Measurements from ENCODE around the gene RNF222.
"Not testable (repeated sequence)": the region's sequence is repeated elsewhere in the genome, so short reads cannot be mapped to it uniquely, and the experiment has no call there.

RNF222 gene

GRCh38 chr17:8378117-8378516 lies 19.5 kb downstream of the RNF222 start:
- not testable (repeated sequence) for DNase-seq

GRCh38 chr17:8377422-8377821 lies 20.2 kb downstream of the RNF222 start:
- DNase-seq: no peak

GRCh38 chr17:8376271-8377067 lies 21.2 kb downstream of the RNF222 start, which contains the start of gene KRABD2:
Gene KRABD2 (minus strand): TSS chr17:8376704.
- peak; percentile 81 for DNase-seq

DNA sequence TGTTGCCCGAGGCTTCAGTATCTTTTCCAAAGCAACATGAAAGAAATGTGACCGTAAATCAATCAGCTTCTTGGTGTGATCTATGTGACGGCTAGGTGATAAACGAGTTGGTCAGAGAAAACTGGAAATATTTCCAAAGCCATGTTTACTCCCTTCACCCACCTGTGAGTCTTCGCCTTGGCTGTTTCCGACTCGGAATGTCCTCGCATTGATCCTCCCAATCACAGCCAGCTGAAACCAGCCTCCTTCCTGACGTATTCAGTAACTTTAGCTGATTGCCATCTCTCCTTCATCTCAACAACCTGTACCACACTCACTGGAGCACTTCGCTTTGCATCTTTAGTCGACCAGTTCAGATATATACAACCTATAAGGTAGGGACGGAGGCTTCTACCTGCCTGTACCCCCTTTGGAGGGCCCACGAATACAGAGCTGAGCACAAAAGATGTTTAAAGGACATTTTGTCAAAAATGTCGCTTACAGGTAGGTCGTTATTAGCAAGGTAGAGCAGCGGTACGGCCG lies 21.8 kb downstream of the RNF222 start:
- DNase-seq: no peak

GRCh38 chr17:8373856-8374255 lies 23.8 kb downstream of the RNF222 start:
- DNase-seq: not testable (repeated sequence)

GRCh38 chr17:8372422-8372821 lies 25.2 kb downstream of the RNF222 start:
- DNase-seq: no peak

DNA sequence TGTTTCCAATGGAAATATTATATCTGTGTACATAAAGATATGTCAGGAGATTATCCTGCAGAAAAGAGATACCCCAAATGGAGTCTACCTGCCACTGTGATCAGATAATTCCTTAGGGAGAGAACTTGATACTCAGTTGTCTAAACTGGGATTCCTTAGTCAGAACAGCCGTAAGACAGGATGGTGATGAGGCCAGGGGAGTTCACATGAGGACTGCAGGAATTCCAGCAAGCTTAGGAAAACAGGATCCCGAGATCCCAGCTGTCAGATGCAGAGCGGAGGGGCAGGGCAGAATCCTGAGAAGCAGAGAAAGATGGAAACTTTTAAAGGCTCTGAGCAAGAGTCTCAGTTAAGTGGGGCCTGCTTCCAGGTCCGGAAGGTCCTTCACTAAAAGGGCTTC lies 25.8 kb downstream of the RNF222 start:
- no peak for DNase-seq

DNA sequence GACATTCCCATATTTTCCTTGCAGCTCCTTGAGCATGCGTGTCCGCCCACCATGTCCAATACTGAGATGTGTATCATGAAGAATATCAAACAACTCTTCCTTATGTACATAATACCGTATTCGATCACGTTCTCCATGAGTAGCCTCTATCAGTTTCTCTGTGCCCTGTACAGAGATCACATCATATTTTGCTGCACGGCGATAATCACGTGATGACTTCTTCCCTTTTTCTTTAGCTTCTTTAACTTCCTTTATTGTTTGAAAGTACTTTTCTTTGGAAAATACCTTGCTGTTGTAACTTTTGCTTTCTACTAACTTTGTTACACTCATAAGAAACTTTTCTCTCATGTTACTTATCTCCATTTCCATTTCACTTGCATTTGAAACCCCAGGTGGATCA lies 27.7 kb downstream of the RNF222 start:
- DNase-seq: no peak

DNA sequence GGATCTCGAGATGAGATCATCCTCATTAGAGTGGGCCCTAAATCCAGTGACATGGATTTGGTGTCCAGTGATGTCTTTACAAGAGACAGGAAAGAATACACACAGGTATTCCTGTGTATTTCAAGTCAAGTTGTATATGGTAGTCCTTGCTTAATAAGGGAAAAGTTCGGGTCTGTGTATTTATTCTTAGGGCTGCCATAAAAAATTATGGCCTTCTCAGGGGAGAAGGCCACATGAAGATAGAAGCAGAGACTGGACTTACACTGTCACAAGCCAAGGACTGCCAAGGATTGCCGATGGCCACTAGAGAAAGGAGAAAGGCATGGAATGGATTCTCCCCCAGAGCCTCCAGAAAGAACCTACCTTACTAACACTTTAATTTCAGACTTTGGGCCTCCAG lies 29.4 kb downstream of the RNF222 start:
- DNase-seq: no peak

- DNase-seq: peak; percentile 78
These were observed 31.4 kb downstream of the RNF222 start for GRCh38 chr17:8366231-8366630.

GRCh38 chr17:8365143-8365542 lies 32.5 kb downstream of the RNF222 start:
- peak; percentile 28 for DNase-seq

- no peak for DNase-seq
These were observed 34.8 kb downstream of the RNF222 start for GRCh38 chr17:8362651-8363332.

DNA sequence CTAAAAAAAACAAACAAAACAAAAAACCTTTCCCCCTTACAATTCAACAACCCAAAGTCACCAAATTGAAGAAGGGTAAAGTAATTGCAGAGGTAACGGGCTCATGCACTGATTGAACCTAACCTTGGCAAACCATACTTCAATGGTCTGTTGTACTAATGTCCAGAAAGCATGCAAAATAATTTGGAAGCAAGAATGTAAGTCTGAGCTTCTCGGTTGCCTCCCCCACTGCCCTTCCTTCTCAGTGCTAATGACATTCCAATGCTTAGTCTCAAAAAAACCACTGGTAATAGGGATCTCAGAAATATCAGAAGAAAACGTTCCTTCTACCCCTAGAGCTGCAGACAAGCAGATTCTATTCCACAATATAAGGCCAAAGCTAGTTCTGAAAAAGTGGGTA lies 36.9 kb downstream of the RNF222 start:
- no peak for DNase-seq

DNA sequence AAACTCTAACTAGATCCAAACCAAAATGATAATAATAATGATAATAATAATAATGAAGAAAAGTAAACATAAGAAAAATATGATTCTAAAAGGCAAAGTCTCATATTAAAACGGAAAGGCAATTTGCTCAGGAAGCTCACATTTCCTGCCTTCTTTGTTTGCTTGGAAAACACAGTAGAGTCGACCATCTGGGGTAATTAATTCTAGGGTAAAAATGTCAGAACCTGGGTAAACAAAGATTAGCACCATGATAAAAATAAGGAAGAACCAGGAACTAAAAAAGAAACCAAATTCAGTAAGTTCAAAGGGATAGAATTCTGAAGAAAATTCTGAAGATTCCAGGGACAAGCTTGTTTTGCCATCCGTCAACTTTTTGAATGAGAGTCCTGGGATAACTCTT lies 37.4 kb downstream of the RNF222 start:
- no peak for DNase-seq

GRCh38 chr17:8359769-8360168 lies 37.9 kb downstream of the RNF222 start:
- peak; percentile 84 for DNase-seq

- DNase-seq: no peak
These were observed 39.7 kb downstream of the RNF222 start for GRCh38 chr17:8357910-8358309.

GRCh38 chr17:8354236-8354635 lies 43.4 kb downstream of the RNF222 start:
- DNase-seq: no peak

- DNase-seq: no peak
These were observed 43.9 kb downstream of the RNF222 start for GRCh38 chr17:8353736-8354135.

GRCh38 chr17:8350339-8350738 lies 47.3 kb downstream of the RNF222 start:
- no peak for DNase-seq

DNA sequence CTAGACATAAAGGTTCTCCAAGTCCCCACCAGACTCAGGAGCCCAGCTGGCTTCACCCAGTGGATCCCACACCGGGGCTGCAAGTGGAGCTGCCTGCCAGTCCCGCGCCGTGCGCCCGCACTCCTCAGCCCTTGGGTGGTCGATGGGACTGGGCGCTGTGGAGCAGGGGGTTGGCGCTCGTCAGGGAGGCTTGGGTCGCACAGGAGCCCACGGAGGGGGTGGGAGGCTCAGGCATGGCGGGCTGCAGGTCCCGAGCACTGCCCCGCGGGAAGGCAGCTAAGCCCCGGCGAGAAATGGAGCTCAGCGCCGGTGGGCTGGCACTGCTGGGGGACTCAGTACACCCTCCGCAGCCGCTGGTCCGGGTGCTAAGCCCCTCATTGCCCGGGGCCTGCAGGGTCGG lies 50.6 kb downstream of the RNF222 start:
- not testable (repeated sequence) for DNase-seq

DNA sequence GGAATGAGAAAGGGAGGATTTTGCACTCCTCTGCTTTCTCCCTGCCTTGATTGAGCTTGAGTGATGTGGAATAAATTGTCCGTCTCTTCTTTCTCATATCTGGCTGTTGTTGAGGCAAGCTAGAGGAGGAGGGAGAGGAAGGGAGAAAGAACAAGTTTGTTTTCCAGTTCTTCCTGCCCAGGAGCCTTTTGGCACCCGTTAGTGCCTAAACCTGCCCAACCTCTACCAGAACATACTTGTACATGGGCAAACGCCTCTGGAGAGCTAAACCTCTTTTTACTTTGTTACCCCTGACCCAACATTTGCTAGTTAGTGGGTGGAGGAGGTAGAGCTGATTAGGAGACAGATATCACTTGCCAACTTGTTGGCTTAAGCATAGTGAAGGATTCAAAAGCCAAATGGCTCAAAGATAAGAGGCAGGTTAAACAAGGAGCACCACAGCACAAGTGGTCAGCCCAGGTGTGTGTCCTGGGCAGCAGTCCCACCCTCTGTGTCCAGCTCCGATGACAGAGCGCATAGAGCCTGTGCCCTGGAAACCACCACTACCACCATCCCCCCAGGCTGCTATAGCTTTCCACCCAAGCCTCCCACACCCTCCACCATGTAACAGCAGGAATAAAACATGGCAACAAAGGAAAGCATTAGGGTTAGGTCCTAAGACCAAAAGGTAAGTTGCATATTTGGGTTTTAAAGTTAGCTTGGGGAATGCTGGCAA lies 51.5 kb downstream of the RNF222 start:
- no peak for DNase-seq

- no peak for DNase-seq
These were observed 52.5 kb downstream of the RNF222 start for GRCh38 chr17:8345052-8345690.

- DNase-seq: peak; percentile 29
These were observed 56.2 kb downstream of the RNF222 start for GRCh38 chr17:8341456-8341855.
